Brain microvascular endothelial cell (primary cell): ENCODE data around the gene JARID2.

Experiments
- DNase-seq: peaks from one replicate; pipeline ENCODE4 v3.0.0-alpha.2; 2020
- H3K27ac ChIP-seq: fragments of 250-450 bp; sonication (Bioruptor Pico); 2 replicates; pipeline ENCODE4 v1.5.1; 2020; ENCODE audit warnings: mild to moderate bottlenecking, moderate library complexity
- H3K27me3 ChIP-seq: fragments of 250-450 bp; sonication (Bioruptor Pico); replicated peaks from 2 replicates; pipeline ENCODE4 v1.5.1; 2020; ENCODE audit warnings: mild to moderate bottlenecking
- H3K36me3 ChIP-seq: fragments of 250-450 bp; sonication (Bioruptor Pico); replicated peaks from 2 replicates; pipeline ENCODE4 v1.5.1; 2020; ENCODE audit warnings: mild to moderate bottlenecking
- H3K4me3 ChIP-seq: 2 replicates; pipeline ENCODE4 v1.5.1; 2011; ENCODE audit warnings: low read depth, mild to moderate bottlenecking, control low read depth, low read length, moderate library complexity
- in situ Hi-C: cut with HindIII; loops from 2 replicates; pipeline ENCODE4 v1.10.0; 2017; ENCODE audit warnings: low sequenced_read_pairs, low pct_ligation_motif_present
- TF ChIP-seq, protein P1 (sequence below): IDR thresholded peaks from 2 replicates; pipeline ENCODE4 v1.5.1; 2011; ENCODE audit warnings: low read depth, mild to moderate bottlenecking, moderate library complexity, low read length, control low read depth, inconsistent platforms; ENCODE audit errors: missing control alignments

The JARID2 gene

GRCh38 chr6:15245361-15246216 is at the start of gene JARID2:
Gene JARID2 (plus strand): TSS chr6:15246069. CDS start chr6:15246540, 471 bp downstream.
- peak; percentile 98 for DNase-seq
- H3K27me3 ChIP-seq, result no peaks in the 10 kb centered on the region
- H3K27ac ChIP-seq, result peak within 1 kb of the TSS; percentile 99
- no peaks in the 10 kb centered on the region for H3K36me3 ChIP-seq
- in situ Hi-C loops, result no loop called here
- TF ChIP-seq, protein P1, sequence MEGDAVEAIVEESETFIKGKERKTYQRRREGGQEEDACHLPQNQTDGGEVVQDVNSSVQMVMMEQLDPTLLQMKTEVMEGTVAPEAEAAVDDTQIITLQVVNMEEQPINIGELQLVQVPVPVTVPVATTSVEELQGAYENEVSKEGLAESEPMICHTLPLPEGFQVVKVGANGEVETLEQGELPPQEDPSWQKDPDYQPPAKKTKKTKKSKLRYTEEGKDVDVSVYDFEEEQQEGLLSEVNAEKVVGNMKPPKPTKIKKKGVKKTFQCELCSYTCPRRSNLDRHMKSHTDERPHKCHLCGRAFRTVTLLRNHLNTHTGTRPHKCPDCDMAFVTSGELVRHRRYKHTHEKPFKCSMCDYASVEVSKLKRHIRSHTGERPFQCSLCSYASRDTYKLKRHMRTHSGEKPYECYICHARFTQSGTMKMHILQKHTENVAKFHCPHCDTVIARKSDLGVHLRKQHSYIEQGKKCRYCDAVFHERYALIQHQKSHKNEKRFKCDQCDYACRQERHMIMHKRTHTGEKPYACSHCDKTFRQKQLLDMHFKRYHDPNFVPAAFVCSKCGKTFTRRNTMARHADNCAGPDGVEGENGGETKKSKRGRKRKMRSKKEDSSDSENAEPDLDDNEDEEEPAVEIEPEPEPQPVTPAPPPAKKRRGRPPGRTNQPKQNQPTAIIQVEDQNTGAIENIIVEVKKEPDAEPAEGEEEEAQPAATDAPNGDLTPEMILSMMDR, result no peak
- peak within 1 kb of the TSS; percentile 91 for H3K4me3 ChIP-seq

DNA sequence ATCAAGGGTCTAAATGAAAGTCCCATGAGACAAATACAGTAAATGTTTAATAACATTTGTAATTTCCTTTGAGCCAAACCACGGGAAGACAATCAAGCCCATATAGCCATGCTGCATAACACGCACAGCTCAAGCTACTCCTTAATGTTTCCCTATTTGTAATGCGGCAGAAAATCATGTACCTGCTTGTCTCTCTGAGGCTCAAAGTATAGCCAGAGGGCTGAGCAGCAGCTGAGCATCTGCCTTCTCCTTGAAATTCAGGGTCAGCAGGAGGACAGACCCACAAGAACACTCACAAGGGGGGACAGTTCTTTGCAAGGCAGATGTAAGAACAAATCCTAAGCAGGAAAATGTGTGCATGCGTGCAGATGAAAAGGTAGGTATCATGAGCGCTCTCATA is 45.8 kb upstream of the JARID2 start:
- Histone ChIP-seq H3K27me3 (no peaks in the 10 kb centered on the region), H3K4me3 (no peak overlapping the region), H3K36me3 (no peaks in the 10 kb centered on the region), H3K27ac (no peak overlapping the region)
- TF ChIP-seq, protein P1, result no peak
- no peak for DNase-seq
- in situ Hi-C loops, result no loop called here

DNA sequence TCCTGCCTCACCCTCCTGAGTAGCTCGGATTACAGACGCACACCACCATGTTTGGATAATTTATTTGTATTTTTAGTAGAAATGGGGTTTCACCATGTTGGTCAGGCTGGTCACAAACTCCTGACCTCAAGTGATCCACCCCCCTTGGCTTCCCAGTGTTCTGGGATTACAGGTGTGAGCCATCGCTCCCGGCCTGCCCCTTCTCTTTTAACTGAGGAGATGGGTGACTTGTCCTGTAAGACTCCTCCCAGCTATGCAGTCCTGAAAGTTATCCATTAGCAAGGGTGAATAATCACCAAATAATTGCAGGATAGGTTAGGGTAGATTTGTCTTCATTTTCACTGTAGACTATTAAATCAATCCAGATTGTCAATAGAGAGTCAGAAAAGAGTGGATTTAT is 40.5 kb upstream of the JARID2 start:
- TF ChIP-seq, protein P1, result no peak
- in situ Hi-C loops, result no loop called here
- Histone ChIP-seq H3K27ac (no peak overlapping the region), H3K27me3 (no peaks in the 10 kb centered on the region), H3K4me3 (no peak overlapping the region), H3K36me3 (no peaks in the 10 kb centered on the region)
- no peak for DNase-seq

GRCh38 chr6:15206887-15207286 is 39.0 kb upstream of the JARID2 start:
- H3K36me3 ChIP-seq, result no peaks in the 10 kb centered on the region
- no peaks in the 10 kb centered on the region for H3K27me3 ChIP-seq
- in situ Hi-C loops, result no loop called here
- H3K27ac ChIP-seq, result no peak overlapping the region
- TF ChIP-seq, protein P1, result no peak
- no peak for DNase-seq
- H3K4me3 ChIP-seq, result no peak overlapping the region

DNA sequence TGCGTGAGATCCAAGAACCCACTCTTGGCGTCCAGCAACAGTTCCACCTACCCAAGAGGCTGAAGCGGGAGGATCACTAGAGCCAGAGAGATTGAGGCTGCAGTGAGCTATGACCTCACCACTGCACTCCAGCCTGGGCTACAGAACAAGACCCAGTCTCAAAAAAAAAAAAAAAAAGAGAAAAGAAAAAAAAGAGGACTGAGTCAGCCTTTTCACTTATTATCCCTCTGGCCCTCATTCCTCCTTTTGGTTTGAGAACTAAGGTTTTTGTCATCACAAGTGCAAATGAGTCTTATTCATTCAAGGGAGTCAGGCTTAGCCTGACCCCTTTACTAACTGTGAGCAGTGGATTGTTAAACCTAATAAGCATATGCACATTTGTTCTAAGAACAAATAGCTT is 37.9 kb upstream of the JARID2 start:
- no peaks in the 10 kb centered on the region for H3K27me3 ChIP-seq
- H3K27ac ChIP-seq, result no peak overlapping the region
- peak; percentile 3 for DNase-seq
- H3K4me3 ChIP-seq, result no peak overlapping the region
- TF ChIP-seq, protein P1, result no peak
- in situ Hi-C loops, result no loop called here
- H3K36me3 ChIP-seq, result no peaks in the 10 kb centered on the region

GRCh38 chr6:15213838-15214400 is 31.9 kb upstream of the JARID2 start:
- Histone ChIP-seq H3K4me3 (no peak overlapping the region), H3K27ac (no peak overlapping the region), H3K27me3 (no peaks in the 10 kb centered on the region), H3K36me3 (no peaks in the 10 kb centered on the region)
- TF ChIP-seq, protein P1, result no peak
- in situ Hi-C loops, result no loop called here
- no peak for DNase-seq
